ENCODE data around the gene PTPRZ1. TPM values are rescaled to one million over a fixed set of nuclear protein-coding genes. Genes with fewer than 3 reads are reported as not detected.

Gene PTPRZ1
- total RNA-seq, 6 experiments from 2014 or later: 0.29 to 0.47 TPM; not detected in 4

DNA sequence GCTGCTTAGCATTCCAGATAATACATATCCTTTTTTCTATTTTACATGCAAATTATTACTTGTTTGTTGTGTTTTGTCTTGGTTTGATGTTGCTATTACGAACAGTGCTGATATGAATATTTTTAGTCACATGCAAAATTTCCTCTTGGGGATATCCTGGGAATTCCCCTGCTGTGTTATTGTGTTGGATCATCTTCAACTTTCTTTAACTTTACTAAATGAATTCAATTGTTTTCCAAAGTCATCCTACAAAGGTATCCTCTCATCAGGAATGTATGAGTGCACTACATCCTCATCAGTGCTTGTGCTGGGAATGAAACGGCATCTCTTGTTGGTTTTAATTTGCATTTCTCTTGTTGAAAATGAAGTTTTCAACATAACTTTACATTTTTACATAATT is 184.0 kb downstream of the PTPRZ1 start:
- DNase-seq: no peak
- intact Hi-C loops (cut with DNase I): no loop called here
- H3K4me3 ChIP-seq: no peak overlapping the region
- H3K36me3 ChIP-seq: no peaks in the 10 kb centered on the region
- H3K9me3 ChIP-seq: no peaks in the 10 kb centered on the region
- no peak for ATAC-seq
- TF ChIP-seq, protein P1, sequence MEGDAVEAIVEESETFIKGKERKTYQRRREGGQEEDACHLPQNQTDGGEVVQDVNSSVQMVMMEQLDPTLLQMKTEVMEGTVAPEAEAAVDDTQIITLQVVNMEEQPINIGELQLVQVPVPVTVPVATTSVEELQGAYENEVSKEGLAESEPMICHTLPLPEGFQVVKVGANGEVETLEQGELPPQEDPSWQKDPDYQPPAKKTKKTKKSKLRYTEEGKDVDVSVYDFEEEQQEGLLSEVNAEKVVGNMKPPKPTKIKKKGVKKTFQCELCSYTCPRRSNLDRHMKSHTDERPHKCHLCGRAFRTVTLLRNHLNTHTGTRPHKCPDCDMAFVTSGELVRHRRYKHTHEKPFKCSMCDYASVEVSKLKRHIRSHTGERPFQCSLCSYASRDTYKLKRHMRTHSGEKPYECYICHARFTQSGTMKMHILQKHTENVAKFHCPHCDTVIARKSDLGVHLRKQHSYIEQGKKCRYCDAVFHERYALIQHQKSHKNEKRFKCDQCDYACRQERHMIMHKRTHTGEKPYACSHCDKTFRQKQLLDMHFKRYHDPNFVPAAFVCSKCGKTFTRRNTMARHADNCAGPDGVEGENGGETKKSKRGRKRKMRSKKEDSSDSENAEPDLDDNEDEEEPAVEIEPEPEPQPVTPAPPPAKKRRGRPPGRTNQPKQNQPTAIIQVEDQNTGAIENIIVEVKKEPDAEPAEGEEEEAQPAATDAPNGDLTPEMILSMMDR (IDR thresholded peaks at IDR 0.05): no peak
- no peak for TF ChIP-seq POLR2A (IDR thresholded peaks at IDR 0.05)
- no peak overlapping the region for H3K27ac ChIP-seq
- 65% methylated on average over 2 of the region's 2 CpGs for WGBS (ENCODE audit: insufficient coverage, low coverage, low lambda C conversion rate, missing lambda C conversion rate)
- H3K4me1 ChIP-seq: no peaks in the 10 kb centered on the region
- no peaks in the 10 kb centered on the region for H3K27me3 ChIP-seq

DNA sequence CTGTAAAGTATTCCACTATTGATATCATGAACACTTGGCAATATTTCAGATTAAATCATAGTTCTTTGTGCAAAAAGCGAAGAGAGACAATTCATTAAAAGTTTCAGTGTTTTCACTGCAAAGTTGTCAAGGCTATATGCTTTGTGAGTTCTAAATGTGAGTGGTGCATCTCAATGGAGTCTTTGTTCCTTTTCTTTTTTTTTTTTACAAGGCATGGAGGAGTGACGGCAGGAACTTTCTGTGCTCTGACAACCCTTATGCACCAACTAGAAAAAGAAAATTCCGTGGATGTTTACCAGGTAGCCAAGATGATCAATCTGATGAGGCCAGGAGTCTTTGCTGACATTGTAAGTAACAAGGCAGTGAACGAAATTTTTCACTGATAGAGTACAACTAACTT is 186.6 kb downstream of the PTPRZ1 start:
- 52% methylated on average over 4 of the region's 4 CpGs for WGBS (ENCODE audit: insufficient coverage, low coverage, low lambda C conversion rate, missing lambda C conversion rate)
- Histone ChIP-seq H3K9me3 (no peaks in the 10 kb centered on the region), H3K27me3 (no peaks in the 10 kb centered on the region), H3K36me3 (no peaks in the 10 kb centered on the region), H3K4me3 (no peak overlapping the region), H3K27ac (no peak overlapping the region), H3K4me1 (no peaks in the 10 kb centered on the region)
- DNase-seq (no peak), ATAC-seq (no peak)
- intact Hi-C loops (cut with DNase I): no loop called here
- TF ChIP-seq, protein P1 (IDR thresholded peaks at IDR 0.05): no peak
- no peak for TF ChIP-seq POLR2A (IDR thresholded peaks at IDR 0.05)

DNA sequence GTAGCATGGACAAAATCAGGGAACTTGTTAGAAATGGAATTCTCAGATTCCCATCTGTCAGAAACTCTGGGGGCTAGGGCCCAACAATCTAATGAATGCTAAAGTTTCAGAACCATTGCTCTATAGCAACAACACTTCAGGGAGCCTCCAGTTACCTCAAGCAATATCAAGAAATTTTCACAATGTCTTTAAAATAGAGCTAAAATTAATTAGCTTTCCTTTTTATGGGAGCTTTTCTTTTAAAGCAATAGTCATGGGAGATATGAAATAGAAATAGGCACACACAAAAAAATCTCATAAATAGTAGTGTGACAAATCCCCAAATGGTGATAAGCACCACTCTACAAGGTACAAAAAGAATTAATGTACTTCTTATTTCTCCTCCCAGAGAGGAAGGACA is 190.2 kb downstream of the PTPRZ1 start:
- ATAC-seq (no peak), DNase-seq (no peak)
- intact Hi-C loops (cut with DNase I): no loop called here
- H3K4me1 ChIP-seq: no peaks in the 10 kb centered on the region
- TF ChIP-seq, protein P1 (IDR thresholded peaks at IDR 0.05): no peak
- TF ChIP-seq POLR2A (IDR thresholded peaks at IDR 0.05): no peak
- no peaks in the 10 kb centered on the region for H3K27me3 ChIP-seq
- no peaks in the 10 kb centered on the region for H3K36me3 ChIP-seq
- H3K9me3 ChIP-seq: no peaks in the 10 kb centered on the region
- no peak overlapping the region for H3K27ac ChIP-seq
- no peak overlapping the region for H3K4me3 ChIP-seq

DNA sequence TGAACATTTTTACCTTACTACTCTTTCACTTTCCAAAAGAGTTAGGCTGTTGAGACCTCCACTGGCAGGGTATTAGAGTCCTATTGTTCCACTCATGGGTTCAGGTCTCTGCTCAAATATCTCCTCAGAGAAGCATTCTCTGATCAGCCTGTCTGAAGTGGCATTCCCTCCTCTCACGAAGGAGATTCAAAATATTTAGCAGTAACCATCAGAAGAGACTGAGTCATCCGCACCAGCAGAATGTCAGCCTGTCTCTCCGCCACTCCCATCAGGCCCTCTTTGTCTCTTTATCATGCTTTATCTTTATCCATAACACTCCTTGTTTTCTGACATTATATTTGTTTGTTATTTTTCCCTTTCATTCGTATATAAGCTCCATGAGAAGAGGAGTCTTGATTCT is 192.0 kb downstream of the PTPRZ1 start:
- intact Hi-C loops (cut with DNase I): no loop called here
- Histone ChIP-seq H3K27me3 (no peaks in the 10 kb centered on the region), H3K4me1 (no peaks in the 10 kb centered on the region), H3K9me3 (no peaks in the 10 kb centered on the region), H3K36me3 (no peaks in the 10 kb centered on the region), H3K27ac (no peak overlapping the region), H3K4me3 (no peak overlapping the region)
- DNase-seq: no peak
- TF ChIP-seq POLR2A (IDR thresholded peaks at IDR 0.05): no peak
- TF ChIP-seq, protein P1 (IDR thresholded peaks at IDR 0.05): no peak
- 61% methylated on average over 4 of the region's 4 CpGs for WGBS (ENCODE audit: insufficient coverage, low coverage, low lambda C conversion rate, missing lambda C conversion rate)
- ATAC-seq: no peak

- no peak for ATAC-seq
- intact Hi-C loops (cut with DNase I): no loop called here
- TF ChIP-seq POLR2A (IDR thresholded peaks at IDR 0.05): no peak
- TF ChIP-seq, protein P1 (IDR thresholded peaks at IDR 0.05): no peak
- H3K36me3 ChIP-seq: no peaks in the 10 kb centered on the region
- DNase-seq: no peak
- no peaks in the 10 kb centered on the region for H3K4me1 ChIP-seq
- WGBS (ENCODE audit: insufficient coverage, low coverage, low lambda C conversion rate, missing lambda C conversion rate): 20% methylated on average over 1 of the region's 1 CpG
- H3K27me3 ChIP-seq: no peaks in the 10 kb centered on the region
- H3K27ac ChIP-seq: no peak overlapping the region
- no peak overlapping the region for H3K4me3 ChIP-seq
- H3K9me3 ChIP-seq: no peaks in the 10 kb centered on the region
These were observed 194.1 kb downstream of the PTPRZ1 start for GRCh38 chr7:122067077-122067476.
